ENCODE measurements around the gene ABCF3.

- TF ChIP-seq CTCF (IDR thresholded peaks at IDR 0.05) (no peak), POLR2A (IDR thresholded peaks at IDR 0.05) (no peak)
These were observed 50.0 kb downstream of the ABCF3 start for GRCh38 chr3:184236033-184236410.
